ENCODE results near the gene CUEDC1.

GRCh38 chr17:57880086-57880456 is 75.1 kb downstream of the CUEDC1 start:
- TF ChIP-seq POLR2A (IDR thresholded peaks at IDR 0.05; ENCODE audit: low read depth, low read length) (no peak), POLR2AphosphoS5 (IDR thresholded peaks at IDR 0.05; ENCODE audit: low read depth, low read length) (no peak), TAF1 (IDR thresholded peaks at IDR 0.05; ENCODE audit: borderline replicate concordance, low read depth, low read length) (no peak)

Data from GM12892 (cell line).